Prostate gland (tissue), 2 donors: Measurements from ENCODE around the gene IREB2.

Source experiments
- POLR2A ChIP-seq: fragments of 450-650 bp; IDR thresholded peaks from one replicate; pipeline ENCODE4 v1.6.1; 2016; ENCODE audit warnings: antibody characterized with exemption, mild to moderate bottlenecking
- POLR2AphosphoS5 ChIP-seq: sonication (generic); formaldehyde crosslinking; IDR thresholded peaks from one replicate; pipeline ENCODE4 v1.6.1; 2017; ENCODE audit warnings: antibody characterized with exemption
- TF ChIP-seq, protein P1 (sequence below), 4 experiments: fragments of 200-600 bp in 2 of 4; fragments of 450-650 bp in 2 of 4; sonication (generic) in 2 of 4; IDR thresholded peaks; 1 replicate in 3 of 4; 2 replicates in 1 of 4; pipeline ENCODE4 v1.5.1; 2016 to 2019; ENCODE audit warnings: antibody characterized with exemption in 4 of 4, mild to moderate bottlenecking in 2 of 4, moderate library complexity in 2 of 4

DNA sequence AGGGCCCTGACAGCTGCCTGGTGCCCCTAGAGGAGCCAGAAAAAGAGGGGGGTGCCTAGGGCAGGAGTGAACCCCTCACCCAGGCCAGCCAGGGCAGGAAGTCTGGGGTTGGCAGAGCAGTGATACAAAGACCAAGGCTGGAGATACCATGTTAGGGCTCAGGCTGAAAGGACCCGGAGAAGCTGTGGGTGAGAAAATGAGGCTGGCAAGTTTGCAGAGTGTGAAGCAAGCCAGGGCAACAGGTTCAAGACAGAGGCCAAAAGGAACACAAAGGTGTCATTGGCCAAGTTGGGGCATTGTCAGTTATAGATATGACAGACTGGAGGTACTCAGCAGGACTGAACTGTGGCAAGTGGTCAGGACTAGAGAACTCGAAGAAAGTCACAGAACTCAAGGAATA is 40.6 kb upstream of the IREB2 start:
- TF ChIP-seq POLR2A (no peak), POLR2AphosphoS5 (no peak)
- TF ChIP-seq, protein P1, sequence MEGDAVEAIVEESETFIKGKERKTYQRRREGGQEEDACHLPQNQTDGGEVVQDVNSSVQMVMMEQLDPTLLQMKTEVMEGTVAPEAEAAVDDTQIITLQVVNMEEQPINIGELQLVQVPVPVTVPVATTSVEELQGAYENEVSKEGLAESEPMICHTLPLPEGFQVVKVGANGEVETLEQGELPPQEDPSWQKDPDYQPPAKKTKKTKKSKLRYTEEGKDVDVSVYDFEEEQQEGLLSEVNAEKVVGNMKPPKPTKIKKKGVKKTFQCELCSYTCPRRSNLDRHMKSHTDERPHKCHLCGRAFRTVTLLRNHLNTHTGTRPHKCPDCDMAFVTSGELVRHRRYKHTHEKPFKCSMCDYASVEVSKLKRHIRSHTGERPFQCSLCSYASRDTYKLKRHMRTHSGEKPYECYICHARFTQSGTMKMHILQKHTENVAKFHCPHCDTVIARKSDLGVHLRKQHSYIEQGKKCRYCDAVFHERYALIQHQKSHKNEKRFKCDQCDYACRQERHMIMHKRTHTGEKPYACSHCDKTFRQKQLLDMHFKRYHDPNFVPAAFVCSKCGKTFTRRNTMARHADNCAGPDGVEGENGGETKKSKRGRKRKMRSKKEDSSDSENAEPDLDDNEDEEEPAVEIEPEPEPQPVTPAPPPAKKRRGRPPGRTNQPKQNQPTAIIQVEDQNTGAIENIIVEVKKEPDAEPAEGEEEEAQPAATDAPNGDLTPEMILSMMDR (IDR thresholded peaks at IDR 0.05) = no peak
